ENCODE measurements around the gene KIF18B. TPM values are rescaled to one million over a fixed set of nuclear protein-coding genes. Genes with fewer than 3 reads are reported as not detected.

KIF18B gene
- total RNA-seq, 1 donor, result 0.72 TPM

- no peak overlapping the region for H3K4me2 ChIP-seq (ENCODE audit: insufficient read depth, low read length)
- peaks cover 4% of the 10 kb centered on the region for H3K27me3 ChIP-seq (ENCODE audit: insufficient read depth, low read length)
- H3K4me3 ChIP-seq (ENCODE audit: insufficient read depth, low read length), result no peak overlapping the region
- H3K4me1 ChIP-seq (ENCODE audit: insufficient read depth, low read length), result no peaks in the 10 kb centered on the region
- H2AFZ ChIP-seq (ENCODE audit: low read length), result no peak overlapping the region
- no peak overlapping the region for H3K27ac ChIP-seq (ENCODE audit: low read depth, low read length)
- H3K36me3 ChIP-seq (ENCODE audit: insufficient read depth, low read length), result no peaks in the 10 kb centered on the region
- no peaks in the 10 kb centered on the region for H3K9me3 ChIP-seq (ENCODE audit: low read depth, low read length)
- H3K79me2 ChIP-seq (ENCODE audit: insufficient read depth, low read length), result no peaks in the 10 kb centered on the region
- no peaks in the 10 kb centered on the region for H4K20me1 ChIP-seq (ENCODE audit: insufficient read depth, low read length)
- peak; percentile 72 for DNase-seq (ENCODE audit: insufficient read length, low spot score, missing footprints)
- TF ChIP-seq CTCF (IDR thresholded peaks at IDR 0.05; ENCODE audit: extremely low read depth, low read depth, low read length), result no peak
These were observed 40.7 kb upstream of the KIF18B start for GRCh38 chr17:44988044-44988942.

- Histone ChIP-seq H3K27me3 (ENCODE audit: insufficient read depth, low read length) (peaks cover 7% of the 10 kb centered on the region), H3K4me2 (ENCODE audit: insufficient read depth, low read length) (no peak overlapping the region), H3K27ac (ENCODE audit: low read depth, low read length) (no peak overlapping the region), H3K9me3 (ENCODE audit: low read depth, low read length) (no peaks in the 10 kb centered on the region), H2AFZ (ENCODE audit: low read length) (no peak overlapping the region), H3K36me3 (ENCODE audit: insufficient read depth, low read length) (no peaks in the 10 kb centered on the region), H3K4me3 (ENCODE audit: insufficient read depth, low read length) (no peak overlapping the region), H3K79me2 (ENCODE audit: insufficient read depth, low read length) (no peaks in the 10 kb centered on the region), H4K20me1 (ENCODE audit: insufficient read depth, low read length) (no peaks in the 10 kb centered on the region), H3K4me1 (ENCODE audit: insufficient read depth, low read length) (peaks cover 12% of the 10 kb centered on the region)
- DNase-seq (ENCODE audit: insufficient read length, low spot score, missing footprints), result no peak
- no peak for TF ChIP-seq CTCF (IDR thresholded peaks at IDR 0.05; ENCODE audit: extremely low read depth, low read depth, low read length)
These were observed 36.0 kb upstream of the KIF18B start for GRCh38 chr17:44983563-44983962.

GRCh38 chr17:44982113-44982702, 34.6 kb upstream of the KIF18B start:
- Histone ChIP-seq H3K79me2 (ENCODE audit: insufficient read depth, low read length) (no peaks in the 10 kb centered on the region), H3K4me3 (ENCODE audit: insufficient read depth, low read length) (no peak overlapping the region), H3K9me3 (ENCODE audit: low read depth, low read length) (no peaks in the 10 kb centered on the region), H3K4me2 (ENCODE audit: insufficient read depth, low read length) (no peak overlapping the region), H3K27me3 (ENCODE audit: insufficient read depth, low read length) (peaks cover 16% of the 10 kb centered on the region), H3K36me3 (ENCODE audit: insufficient read depth, low read length) (no peaks in the 10 kb centered on the region), H3K4me1 (ENCODE audit: insufficient read depth, low read length) (peaks cover 12% of the 10 kb centered on the region), H3K27ac (ENCODE audit: low read depth, low read length) (no peak overlapping the region), H4K20me1 (ENCODE audit: insufficient read depth, low read length) (no peaks in the 10 kb centered on the region), H2AFZ (ENCODE audit: low read length) (no peak overlapping the region)
- TF ChIP-seq CTCF (IDR thresholded peaks at IDR 0.05; ENCODE audit: extremely low read depth, low read depth, low read length), result no peak
- no peak for DNase-seq (ENCODE audit: insufficient read length, low spot score, missing footprints)

Data from osteoblast (primary cell).